HepG2 (cell line): Measurements from ENCODE around the gene MYO5A. TPM values are rescaled to one million over a fixed set of nuclear protein-coding genes. Genes with fewer than 3 reads are reported as not detected.

Experiments used
- FOXM1 ChIP-seq: sonication (generic); formaldehyde crosslinking; IDR thresholded peaks from 2 replicates; pipeline ENCODE4 v1.5.0; 2020; ENCODE audit warnings: missing genetic modification reagents
- HINFP ChIP-seq: sonication (generic); formaldehyde crosslinking; IDR thresholded peaks from 2 replicates; pipeline ENCODE4 v1.4.0; 2020; ENCODE audit warnings: low read depth, mild to moderate bottlenecking, missing genetic modification reagents
- HOXA3 ChIP-seq: sonication (generic); formaldehyde crosslinking; IDR thresholded peaks from 2 replicates; pipeline ENCODE4 v1.5.0; 2020; ENCODE audit warnings: missing genetic modification reagents
- PRDM10 ChIP-seq: sonication (generic); formaldehyde crosslinking; IDR thresholded peaks from 2 replicates; pipeline ENCODE4 v1.4.0; 2020; ENCODE audit warnings: low read depth, missing genetic modification reagents
- RAD21 ChIP-seq: fragments of 450-650 bp; formaldehyde crosslinking; IDR thresholded peaks from 2 replicates; pipeline ENCODE4 v1.5.0; 2020; ENCODE audit warnings: mild to moderate bottlenecking
- SALL1 ChIP-seq: sonication (generic); formaldehyde crosslinking; IDR thresholded peaks from 2 replicates; pipeline ENCODE4 v1.8.0; 2022; ENCODE audit warnings: mild to moderate bottlenecking, missing genetic modification reagents
- SNAI1 ChIP-seq: sonication (generic); formaldehyde crosslinking; IDR thresholded peaks from 2 replicates; pipeline ENCODE4 v1.5.0; 2020; ENCODE audit warnings: mild to moderate bottlenecking, missing genetic modification reagents, borderline replicate concordance
- SOX13 ChIP-seq, 3 experiments: fragments of 450-650 bp in 1 of 3; sonication (generic) in 1 of 3; formaldehyde crosslinking in 1 of 3; IDR thresholded peaks in 2 of 3; conservative IDR thresholded peaks in 1 of 3; 2 replicates each; pipeline versions ENCODE4 v1.5.0 to v1.6.1; 2016 to 2020; ENCODE audit warnings: antibody characterized with exemption in 1 of 3, mild to moderate bottlenecking in 1 of 3, missing compliant biosample characterization in 1 of 3, missing genetic modification reagents in 1 of 3, moderate library complexity in 1 of 3
- SOX6 ChIP-seq, 2 experiments: fragments of 450-650 bp in 1 of 2; sonication (generic) in 1 of 2; formaldehyde crosslinking in 1 of 2; IDR thresholded peaks; 2 replicates each; pipeline versions ENCODE4 v1.4.0 to v1.6.1; 2017 to 2020; ENCODE audit warnings: antibody characterized with exemption in 1 of 2, mild to moderate bottlenecking in 1 of 2, missing genetic modification reagents in 1 of 2
- YEATS4 ChIP-seq: sonication (generic); formaldehyde crosslinking; IDR thresholded peaks from 2 replicates; pipeline ENCODE4 v1.4.0; 2020; ENCODE audit warnings: missing genetic modification reagents, borderline replicate concordance
- ZFAT ChIP-seq: sonication (generic); formaldehyde crosslinking; conservative IDR thresholded peaks from 2 replicates; pipeline ENCODE4 v1.8.1; 2023; ENCODE audit warnings: missing genetic modification reagents, inconsistent platforms
- ZFP41 ChIP-seq: sonication (generic); formaldehyde crosslinking; IDR thresholded peaks from 2 replicates; pipeline ENCODE4 v1.4.0; 2020; ENCODE audit warnings: mild to moderate bottlenecking, missing genetic modification reagents, borderline replicate concordance
- ZKSCAN8 ChIP-seq: IDR thresholded peaks from 2 replicates; pipeline ENCODE4 v1.6.1; 2016; ENCODE audit warnings: borderline replicate concordance, missing genetic modification reagents, missing compliant biosample characterization
- ZNF547 ChIP-seq: sonication (generic); formaldehyde crosslinking; IDR thresholded peaks from 2 replicates; pipeline ENCODE4 v1.5.1; 2020; ENCODE audit warnings: mild to moderate bottlenecking, missing genetic modification reagents
- ZNF740 ChIP-seq: sonication (generic); formaldehyde crosslinking; IDR thresholded peaks from 2 replicates; pipeline ENCODE4 v1.4.0; 2020; ENCODE audit warnings: missing genetic modification reagents
- ZNF772 ChIP-seq: sonication (generic); formaldehyde crosslinking; IDR thresholded peaks from 2 replicates; pipeline ENCODE4 v1.5.0; 2020; ENCODE audit warnings: mild to moderate bottlenecking, missing genetic modification reagents
- polyA plus RNA-seq, 8 experiments: library from polyadenylated mRNA; depleted of rRNA in 3 of 8; stranded (reverse) in 7 of 8; unstranded in 1 of 8; fragments of >200 nt; fragmentation: Illumina TruSeq in 4 of 8; extraction: Trizol in 4 of 8; gene quantifications; 2 replicates each; pipeline versions ENCODE4 v1.2.1 to v1.2.3, GENCODE V29; 2011 to 2016; ENCODE audit warnings: low read depth in 4 of 8, missing spikeins in 1 of 8, mixed read lengths in 1 of 8; ENCODE audit not compliant: insufficient read depth in 1 of 8
- total RNA-seq, 5 experiments: library from RNA; depleted of rRNA; stranded (reverse); fragments of >200 nt; fragmentation: Illumina TruSeq; extraction: Trizol; gene quantifications; 2 replicates each; pipeline ENCODE4 v1.2.3, GENCODE V29; 2016; ENCODE audit warnings: low read depth in 1 of 5
- TF ChIP-seq, protein P1 (sequence below): sonication (generic); formaldehyde crosslinking; IDR thresholded peaks from 2 replicates; pipeline ENCODE4 v1.8.1; 2023; ENCODE audit warnings: mild to moderate bottlenecking, moderate library complexity, missing genetic modification reagents
- TF ChIP-seq, protein P2 (sequence below): sonication (generic); formaldehyde crosslinking; conservative IDR thresholded peaks from 2 replicates; pipeline ENCODE4 v1.5.0; 2020; ENCODE audit warnings: missing genetic modification reagents

MYO5A gene
- total and polyA plus RNA-seq, 2 of the 13 experiments (the other 11 are each of a cell fraction or from before 2014, with no cell fraction given) = 2.8 to 4.8 TPM

DNA sequence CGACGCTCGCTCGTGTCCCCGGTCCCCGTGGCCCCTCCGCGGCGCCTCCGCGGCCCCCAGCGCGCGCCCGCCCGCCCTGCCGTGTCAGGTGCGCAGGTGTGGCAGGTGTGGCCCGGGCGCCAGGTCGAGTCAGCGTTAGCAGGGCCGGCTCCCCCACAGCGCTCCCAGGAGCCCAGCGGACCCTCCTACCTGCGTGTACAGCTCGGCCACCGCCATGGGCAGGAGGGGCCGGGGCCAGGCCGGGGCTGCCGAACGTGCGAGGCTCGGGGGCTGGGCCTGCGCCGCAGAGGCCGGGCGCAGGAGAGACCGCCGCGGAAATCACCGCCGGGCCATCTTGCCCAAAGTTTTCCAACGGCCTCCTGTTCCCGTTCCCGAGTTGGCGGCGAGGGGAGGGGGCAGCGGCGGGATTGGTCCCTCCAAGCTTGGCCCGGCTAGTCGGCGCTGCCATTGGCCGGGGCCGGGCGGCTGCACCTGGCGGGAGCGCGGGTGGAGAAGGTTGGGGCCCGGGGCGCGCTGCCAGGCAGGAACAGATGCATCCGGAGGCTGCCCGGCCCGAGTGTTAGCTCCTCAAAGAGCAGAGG is 233.2 kb downstream of the MYO5A start, which contains the start of gene MYO5C (continued):
- TF ChIP-seq, protein P1, sequence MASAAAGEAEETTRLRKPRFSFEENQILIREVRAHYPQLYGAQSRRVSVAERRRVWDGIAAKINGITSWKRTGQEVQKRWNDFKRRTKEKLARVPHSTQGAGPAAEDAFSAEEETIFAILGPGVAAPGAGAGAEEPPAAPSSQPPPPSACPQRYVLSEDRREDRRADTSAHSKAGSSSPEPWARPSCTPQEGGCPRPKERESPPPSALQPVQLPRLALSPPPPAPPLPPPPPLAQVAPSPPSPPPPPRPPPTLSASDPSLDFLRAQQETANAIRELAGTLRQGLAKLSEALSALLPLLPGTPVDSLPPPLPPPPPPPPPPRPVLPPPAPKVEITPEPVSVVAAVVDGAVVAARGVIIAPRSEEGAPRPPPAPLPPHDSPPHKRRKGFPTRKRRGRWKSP (CRISPR knock-in tag) = 0 out of 2 replicates have a peak, but pooled peaks have one; percentile 2
- TF ChIP-seq, protein P2, sequence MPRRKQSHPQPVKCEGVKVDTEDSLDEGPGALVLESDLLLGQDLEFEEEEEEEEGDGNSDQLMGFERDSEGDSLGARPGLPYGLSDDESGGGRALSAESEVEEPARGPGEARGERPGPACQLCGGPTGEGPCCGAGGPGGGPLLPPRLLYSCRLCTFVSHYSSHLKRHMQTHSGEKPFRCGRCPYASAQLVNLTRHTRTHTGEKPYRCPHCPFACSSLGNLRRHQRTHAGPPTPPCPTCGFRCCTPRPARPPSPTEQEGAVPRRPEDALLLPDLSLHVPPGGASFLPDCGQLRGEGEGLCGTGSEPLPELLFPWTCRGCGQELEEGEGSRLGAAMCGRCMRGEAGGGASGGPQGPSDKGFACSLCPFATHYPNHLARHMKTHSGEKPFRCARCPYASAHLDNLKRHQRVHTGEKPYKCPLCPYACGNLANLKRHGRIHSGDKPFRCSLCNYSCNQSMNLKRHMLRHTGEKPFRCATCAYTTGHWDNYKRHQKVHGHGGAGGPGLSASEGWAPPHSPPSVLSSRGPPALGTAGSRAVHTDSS = no peak
- TF ChIP-seq ZNF772 = 0 out of 2 replicates have a peak, but pooled peaks have one; percentile 29
- TF ChIP-seq HOXA3 (CRISPR knock-in tag) = peak; percentile 74; the same call in 1 of the 2 replicates
- TF ChIP-seq HINFP = no peak
- TF ChIP-seq SOX13 (IDR thresholded peaks at IDR 0.05) = no peak
- peak in 1 of 2 experiments; percentile 20; a peak in 1 of 4 replicates for TF ChIP-seq SOX13 (CRISPR knock-in tag; conservative IDR thresholded peaks at IDR 0.05 in 1 of 2, IDR thresholded peaks at IDR 0.05 in 1 of 2)
- peak; percentile 82; the same call in 1 of the 2 replicates for TF ChIP-seq ZNF740 (CRISPR knock-in tag)
- TF ChIP-seq ZKSCAN8 (CRISPR knock-in tag) = peak; percentile 25; the same call in 1 of the 2 replicates
- TF ChIP-seq ZFP41 (CRISPR knock-in tag) = peak; percentile 13; the same call in 1 of the 2 replicates
- TF ChIP-seq FOXM1 (CRISPR knock-in tag) = no peak
- peak; percentile 48; the same call in 1 of the 2 replicates for TF ChIP-seq ZNF547
- peak; percentile 74; the same call in 1 of the 2 replicates for TF ChIP-seq YEATS4 (CRISPR knock-in tag)
- peak; percentile 66; the same call in 1 of the 2 replicates for TF ChIP-seq SALL1 (CRISPR knock-in tag)
- TF ChIP-seq PRDM10 = peak; percentile 95
- peak; percentile 49; the same call in 1 of the 2 replicates for TF ChIP-seq RAD21 (CRISPR knock-in tag)
- TF ChIP-seq ZFAT = 0 out of 2 replicates have a peak, but pooled peaks have one; percentile 36
- TF ChIP-seq SOX6 (IDR thresholded peaks at IDR 0.05) = no peak
- TF ChIP-seq SOX6 (CRISPR knock-in tag; IDR thresholded peaks at IDR 0.05) = peak; percentile 66
- 0 out of 2 replicates have a peak, but pooled peaks have one; percentile 76 for TF ChIP-seq SNAI1
